WTC11 (cell line): Measurements from ENCODE around the gene HIPK2.

ENCODE experiments used
- FOXJ3 ChIP-seq: sonication (generic); formaldehyde crosslinking; IDR thresholded peaks from 2 replicates; pipeline ENCODE4 v1.9.0; 2021; ENCODE audit warnings: missing genetic modification reagents, mild to moderate bottlenecking, borderline replicate concordance
- TF ChIP-seq, protein P1 (sequence below): sonication (generic); formaldehyde crosslinking; IDR thresholded peaks from 2 replicates; pipeline ENCODE4 v1.8.0; 2022; ENCODE audit warnings: mild to moderate bottlenecking, missing genetic modification reagents
- TF ChIP-seq, protein P2 (sequence below): fragments of 200-600 bp; IDR thresholded peaks from 2 replicates; pipeline ENCODE4 v1.8.0; 2022; ENCODE audit warnings: antibody characterized with exemption
- TF ChIP-seq, protein P3 (sequence below): sonication (generic); formaldehyde crosslinking; IDR thresholded peaks from 2 replicates; pipeline ENCODE4 v1.8.1; 2023; ENCODE audit warnings: mild to moderate bottlenecking, moderate library complexity, missing genetic modification reagents

DNA sequence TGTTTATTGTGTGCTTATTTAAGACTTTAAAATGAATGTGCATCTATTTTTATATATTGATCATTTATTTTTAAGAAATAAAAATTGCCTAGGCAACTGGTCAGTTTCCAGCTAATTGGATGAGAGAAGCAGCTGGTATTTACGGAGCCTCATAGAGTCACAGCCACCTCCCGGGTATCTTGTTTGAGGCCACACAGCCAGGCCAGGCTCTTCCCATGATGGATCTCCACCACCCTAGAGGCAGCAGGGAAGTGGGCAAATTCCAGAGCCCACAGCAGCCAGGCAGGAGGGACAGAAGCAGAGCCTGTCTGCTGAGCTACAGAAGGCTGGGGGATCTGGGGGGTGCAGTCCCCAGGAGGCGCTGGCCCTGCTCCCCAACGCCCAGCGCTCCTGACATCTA, 192.8 kb downstream of the HIPK2 start:
- TF ChIP-seq FOXJ3 (CRISPR knock-in tag) = no peak
- TF ChIP-seq, protein P1, sequence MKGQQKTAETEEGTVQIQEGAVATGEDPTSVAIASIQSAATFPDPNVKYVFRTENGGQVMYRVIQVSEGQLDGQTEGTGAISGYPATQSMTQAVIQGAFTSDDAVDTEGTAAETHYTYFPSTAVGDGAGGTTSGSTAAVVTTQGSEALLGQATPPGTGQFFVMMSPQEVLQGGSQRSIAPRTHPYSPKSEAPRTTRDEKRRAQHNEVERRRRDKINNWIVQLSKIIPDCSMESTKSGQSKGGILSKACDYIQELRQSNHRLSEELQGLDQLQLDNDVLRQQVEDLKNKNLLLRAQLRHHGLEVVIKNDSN (CRISPR knock-in tag) = no peak
- TF ChIP-seq, protein P2, sequence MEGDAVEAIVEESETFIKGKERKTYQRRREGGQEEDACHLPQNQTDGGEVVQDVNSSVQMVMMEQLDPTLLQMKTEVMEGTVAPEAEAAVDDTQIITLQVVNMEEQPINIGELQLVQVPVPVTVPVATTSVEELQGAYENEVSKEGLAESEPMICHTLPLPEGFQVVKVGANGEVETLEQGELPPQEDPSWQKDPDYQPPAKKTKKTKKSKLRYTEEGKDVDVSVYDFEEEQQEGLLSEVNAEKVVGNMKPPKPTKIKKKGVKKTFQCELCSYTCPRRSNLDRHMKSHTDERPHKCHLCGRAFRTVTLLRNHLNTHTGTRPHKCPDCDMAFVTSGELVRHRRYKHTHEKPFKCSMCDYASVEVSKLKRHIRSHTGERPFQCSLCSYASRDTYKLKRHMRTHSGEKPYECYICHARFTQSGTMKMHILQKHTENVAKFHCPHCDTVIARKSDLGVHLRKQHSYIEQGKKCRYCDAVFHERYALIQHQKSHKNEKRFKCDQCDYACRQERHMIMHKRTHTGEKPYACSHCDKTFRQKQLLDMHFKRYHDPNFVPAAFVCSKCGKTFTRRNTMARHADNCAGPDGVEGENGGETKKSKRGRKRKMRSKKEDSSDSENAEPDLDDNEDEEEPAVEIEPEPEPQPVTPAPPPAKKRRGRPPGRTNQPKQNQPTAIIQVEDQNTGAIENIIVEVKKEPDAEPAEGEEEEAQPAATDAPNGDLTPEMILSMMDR = no peak
- TF ChIP-seq, protein P3, sequence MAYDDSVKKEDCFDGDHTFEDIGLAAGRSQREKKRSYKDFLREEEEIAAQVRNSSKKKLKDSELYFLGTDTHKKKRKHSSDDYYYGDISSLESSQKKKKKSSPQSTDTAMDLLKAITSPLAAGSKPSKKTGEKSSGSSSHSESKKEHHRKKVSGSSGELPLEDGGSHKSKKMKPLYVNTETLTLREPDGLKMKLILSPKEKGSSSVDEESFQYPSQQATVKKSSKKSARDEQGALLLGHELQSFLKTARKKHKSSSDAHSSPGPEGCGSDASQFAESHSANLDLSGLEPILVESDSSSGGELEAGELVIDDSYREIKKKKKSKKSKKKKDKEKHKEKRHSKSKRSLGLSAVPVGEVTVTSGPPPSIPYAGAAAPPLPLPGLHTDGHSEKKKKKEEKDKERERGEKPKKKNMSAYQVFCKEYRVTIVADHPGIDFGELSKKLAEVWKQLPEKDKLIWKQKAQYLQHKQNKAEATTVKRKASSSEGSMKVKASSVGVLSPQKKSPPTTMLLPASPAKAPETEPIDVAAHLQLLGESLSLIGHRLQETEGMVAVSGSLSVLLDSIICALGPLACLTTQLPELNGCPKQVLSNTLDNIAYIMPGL = no peak
